ENCODE data around the gene REL.
"Not testable (repeated sequence)": the region's sequence is repeated elsewhere in the genome, so short reads cannot be mapped to it uniquely, and the experiment has no call there.

The REL gene

DNA sequence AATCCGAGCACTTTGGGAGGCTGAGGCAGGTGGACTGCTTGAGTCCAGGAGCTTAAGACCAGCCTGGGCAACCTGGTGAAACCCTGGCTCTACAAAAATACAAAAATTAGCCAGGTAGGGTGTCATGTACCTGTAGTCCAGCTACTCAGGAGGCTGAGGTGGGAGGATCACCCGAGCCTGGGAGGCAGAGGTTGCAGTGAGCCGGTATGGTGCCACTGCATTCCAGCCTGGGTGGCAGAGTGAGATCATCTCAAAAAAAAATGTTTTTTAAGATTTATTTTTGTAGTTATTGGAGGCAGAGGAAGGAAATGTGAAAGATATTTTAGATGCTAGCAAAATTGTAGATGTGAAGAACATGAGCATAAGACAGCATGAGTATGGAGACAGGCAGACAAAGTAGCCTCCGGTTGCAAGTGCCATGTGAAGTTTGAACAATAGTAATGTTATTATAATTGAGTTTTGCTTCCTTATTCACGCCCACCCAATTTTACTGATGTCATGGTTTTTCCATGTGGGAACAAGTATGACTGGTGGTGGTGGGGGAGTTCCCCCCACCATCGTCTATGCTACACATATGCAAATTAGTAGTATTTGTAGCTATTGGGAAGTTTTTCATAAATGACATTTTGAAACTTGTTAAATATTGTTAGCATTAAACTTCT is 18.0 kb downstream of the REL start:
- Histone ChIP-seq H3K4me3 (IDR thresholded peaks at IDR 0.05; ENCODE audit: insufficient read depth, low read depth, low read length) (no peak overlapping the region), H3K27me3 (ENCODE audit: insufficient read depth, low read depth) (no peaks in the 10 kb centered on the region), H3K4me2 (no peak overlapping the region), H3K27ac (no peak overlapping the region), H2AFZ (ENCODE audit: low read depth) (no peak overlapping the region), H3K9ac (no peak overlapping the region), H4K20me1 (ENCODE audit: insufficient read depth) (no peaks in the 10 kb centered on the region), H3K4me1 (ENCODE audit: low read depth, poor library complexity, severe bottlenecking) (no peaks in the 10 kb centered on the region), H3K79me2 (ENCODE audit: insufficient read depth, low read depth) (no peaks in the 10 kb centered on the region), H3K36me3 (ENCODE audit: insufficient read depth) (no peaks in the 10 kb centered on the region)
- TF ChIP-seq, protein P1, sequence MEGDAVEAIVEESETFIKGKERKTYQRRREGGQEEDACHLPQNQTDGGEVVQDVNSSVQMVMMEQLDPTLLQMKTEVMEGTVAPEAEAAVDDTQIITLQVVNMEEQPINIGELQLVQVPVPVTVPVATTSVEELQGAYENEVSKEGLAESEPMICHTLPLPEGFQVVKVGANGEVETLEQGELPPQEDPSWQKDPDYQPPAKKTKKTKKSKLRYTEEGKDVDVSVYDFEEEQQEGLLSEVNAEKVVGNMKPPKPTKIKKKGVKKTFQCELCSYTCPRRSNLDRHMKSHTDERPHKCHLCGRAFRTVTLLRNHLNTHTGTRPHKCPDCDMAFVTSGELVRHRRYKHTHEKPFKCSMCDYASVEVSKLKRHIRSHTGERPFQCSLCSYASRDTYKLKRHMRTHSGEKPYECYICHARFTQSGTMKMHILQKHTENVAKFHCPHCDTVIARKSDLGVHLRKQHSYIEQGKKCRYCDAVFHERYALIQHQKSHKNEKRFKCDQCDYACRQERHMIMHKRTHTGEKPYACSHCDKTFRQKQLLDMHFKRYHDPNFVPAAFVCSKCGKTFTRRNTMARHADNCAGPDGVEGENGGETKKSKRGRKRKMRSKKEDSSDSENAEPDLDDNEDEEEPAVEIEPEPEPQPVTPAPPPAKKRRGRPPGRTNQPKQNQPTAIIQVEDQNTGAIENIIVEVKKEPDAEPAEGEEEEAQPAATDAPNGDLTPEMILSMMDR (conservative IDR thresholded peaks at IDR 0.05; ENCODE audit: low read depth, low read length): no peak

DNA sequence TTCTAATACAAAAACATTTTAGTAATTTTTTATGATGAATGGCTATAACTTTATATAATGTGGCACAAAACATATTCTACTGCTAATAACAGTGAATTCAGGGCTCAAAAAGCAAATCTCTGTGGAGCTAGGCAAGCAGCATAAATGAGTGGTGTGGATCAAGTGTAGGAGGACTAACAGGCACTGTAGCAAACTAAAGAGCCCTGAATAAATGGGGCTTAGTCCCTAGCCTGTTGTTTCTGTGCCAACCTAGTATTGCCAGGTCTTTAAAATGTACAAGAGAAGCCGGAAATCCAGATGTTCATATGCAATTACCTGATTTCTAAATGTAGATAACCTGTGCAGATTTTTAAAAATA is 18.5 kb downstream of the REL start:
- TF ChIP-seq, protein P1 (conservative IDR thresholded peaks at IDR 0.05; ENCODE audit: low read depth, low read length): no peak
- Histone ChIP-seq H3K79me2 (ENCODE audit: insufficient read depth, low read depth) (no peaks in the 10 kb centered on the region), H3K27me3 (ENCODE audit: insufficient read depth, low read depth) (no peaks in the 10 kb centered on the region), H3K27ac (no peak overlapping the region), H3K9ac (no peak overlapping the region), H2AFZ (ENCODE audit: low read depth) (no peak overlapping the region), H3K4me3 (IDR thresholded peaks at IDR 0.05; ENCODE audit: insufficient read depth, low read depth, low read length) (no peak overlapping the region), H3K4me2 (no peak overlapping the region), H3K4me1 (ENCODE audit: low read depth, poor library complexity, severe bottlenecking) (no peaks in the 10 kb centered on the region), H4K20me1 (ENCODE audit: insufficient read depth) (no peaks in the 10 kb centered on the region), H3K36me3 (ENCODE audit: insufficient read depth) (no peaks in the 10 kb centered on the region)

DNA sequence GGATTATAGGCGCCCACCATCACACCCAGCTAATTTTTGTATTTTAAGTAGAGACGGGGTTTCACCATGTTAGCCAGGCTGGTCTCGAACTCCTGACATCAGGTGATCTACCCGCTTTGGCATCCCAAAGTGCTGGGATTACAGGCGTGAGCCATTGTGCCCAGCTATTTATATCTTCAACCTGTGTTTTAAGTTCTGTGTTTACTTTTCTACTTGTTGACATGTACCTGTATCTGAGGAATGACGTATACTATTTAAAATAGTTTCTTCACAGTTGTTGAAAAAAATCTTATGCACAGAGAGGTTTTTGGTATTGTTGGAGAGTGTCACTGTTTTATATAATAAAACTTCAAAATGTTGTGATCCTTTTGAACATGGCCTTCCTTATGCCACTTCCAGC is 19.9 kb downstream of the REL start:
- not testable (repeated sequence) for H3K9ac ChIP-seq; H3K27ac ChIP-seq; H4K20me1 ChIP-seq (ENCODE audit: insufficient read depth); H3K4me1 ChIP-seq (ENCODE audit: low read depth, poor library complexity, severe bottlenecking); H3K79me2 ChIP-seq (ENCODE audit: insufficient read depth, low read depth); H2AFZ ChIP-seq (ENCODE audit: low read depth); H3K4me3 ChIP-seq (IDR thresholded peaks at IDR 0.05; ENCODE audit: insufficient read depth, low read depth, low read length); H3K27me3 ChIP-seq (ENCODE audit: insufficient read depth, low read depth); H3K4me2 ChIP-seq; H3K36me3 ChIP-seq (ENCODE audit: insufficient read depth)

GRCh38 chr2:60905867-60906266 is 24.5 kb downstream of the REL start:
- not testable (repeated sequence) for H3K4me3 ChIP-seq (IDR thresholded peaks at IDR 0.05; ENCODE audit: insufficient read depth, low read depth, low read length); H2AFZ ChIP-seq (ENCODE audit: low read depth); H3K36me3 ChIP-seq (ENCODE audit: insufficient read depth); H3K79me2 ChIP-seq (ENCODE audit: insufficient read depth, low read depth); H3K9ac ChIP-seq; H4K20me1 ChIP-seq (ENCODE audit: insufficient read depth); H3K27ac ChIP-seq; H3K4me1 ChIP-seq (ENCODE audit: low read depth, poor library complexity, severe bottlenecking); H3K27me3 ChIP-seq (ENCODE audit: insufficient read depth, low read depth); H3K4me2 ChIP-seq

- Histone ChIP-seq H3K27ac (no peak overlapping the region), H3K4me3 (IDR thresholded peaks at IDR 0.05; ENCODE audit: insufficient read depth, low read depth, low read length) (no peak overlapping the region), H2AFZ (ENCODE audit: low read depth) (no peak overlapping the region), H3K9ac (no peak overlapping the region), H3K79me2 (ENCODE audit: insufficient read depth, low read depth) (no peaks in the 10 kb centered on the region), H3K36me3 (ENCODE audit: insufficient read depth) (no peaks in the 10 kb centered on the region), H3K4me2 (no peak overlapping the region), H4K20me1 (ENCODE audit: insufficient read depth) (no peaks in the 10 kb centered on the region; the same call in 1 of the 2 replicates), H3K4me1 (ENCODE audit: low read depth, poor library complexity, severe bottlenecking) (no peaks in the 10 kb centered on the region), H3K27me3 (ENCODE audit: insufficient read depth, low read depth) (no peaks in the 10 kb centered on the region)
- TF ChIP-seq, protein P1 (conservative IDR thresholded peaks at IDR 0.05; ENCODE audit: low read depth, low read length): no peak
Observed at GRCh38 chr2:60906395-60906794, 25.0 kb downstream of the REL start.
